ENCODE results near the gene KLHL4.
"Not testable (repeated sequence)": the region's sequence is repeated elsewhere in the genome, so short reads cannot be mapped to it uniquely, and the experiment has no call there.

The KLHL4 gene

GRCh38 chrX:87634361-87634760, 116.8 kb downstream of the KLHL4 start:
- DNase-seq (ENCODE audit: low read depth): no peak
- in situ Hi-C loops (cut with HindIII; ENCODE audit: low sequenced_read_pairs): no loop called here
- H3K4me3 ChIP-seq (ENCODE audit: low read depth, low read length): no peak overlapping the region
- no peak for TF ChIP-seq CTCF (IDR thresholded peaks at IDR 0.05; ENCODE audit: low read depth, low read length, missing control alignments)

DNA sequence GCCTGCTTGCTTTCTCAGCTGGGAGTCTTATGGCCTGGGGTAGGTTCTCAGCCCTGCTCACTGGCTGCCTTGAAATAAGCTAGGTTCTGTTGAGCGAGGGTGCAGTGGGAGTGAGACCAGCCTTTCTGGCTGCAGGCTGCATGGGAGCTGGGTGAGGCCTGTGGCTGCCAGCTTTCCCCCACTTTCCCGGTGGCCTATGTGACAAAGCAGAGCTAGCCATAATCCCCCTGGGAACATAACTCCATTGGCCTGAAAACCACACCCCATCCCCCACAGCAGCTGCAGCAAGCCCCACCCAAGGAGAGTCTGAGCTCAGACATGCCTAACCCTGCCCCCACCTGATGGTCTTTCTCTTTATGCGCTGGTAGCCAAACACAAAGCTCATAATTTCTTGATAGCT, 118.9 kb downstream of the KLHL4 start:
- no peak for TF ChIP-seq CTCF (IDR thresholded peaks at IDR 0.05; ENCODE audit: low read depth, low read length, missing control alignments)
- no peak overlapping the region for H3K4me3 ChIP-seq (ENCODE audit: low read depth, low read length)
- in situ Hi-C loops (cut with HindIII; ENCODE audit: low sequenced_read_pairs): no loop called here
- no peak for DNase-seq (ENCODE audit: low read depth)

DNA sequence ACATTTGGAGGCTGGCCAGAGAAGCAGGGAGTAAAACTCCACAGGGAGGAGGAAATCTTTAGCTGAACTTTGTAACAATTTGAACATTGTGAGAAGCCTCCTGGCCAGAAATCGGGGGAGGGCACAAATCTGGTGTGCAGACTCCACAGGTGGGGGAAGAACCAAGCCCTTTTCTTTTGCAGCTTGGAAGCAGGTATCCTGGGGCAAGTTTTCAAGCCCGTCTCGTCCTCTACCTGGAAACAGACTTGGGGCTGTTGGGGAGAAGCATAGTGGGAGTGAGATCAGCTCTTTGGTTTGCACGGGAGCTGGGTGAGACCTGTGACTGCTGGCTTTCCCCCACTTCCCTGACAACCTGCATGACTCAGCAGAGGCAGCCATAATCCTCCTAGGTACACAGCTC, 123.8 kb downstream of the KLHL4 start:
- H3K4me3 ChIP-seq (ENCODE audit: low read depth, low read length); in situ Hi-C loops (cut with HindIII; ENCODE audit: low sequenced_read_pairs); DNase-seq (ENCODE audit: low read depth): not testable (repeated sequence)

- TF ChIP-seq CTCF (IDR thresholded peaks at IDR 0.05; ENCODE audit: low read depth, low read length, missing control alignments): no peak
- no peak overlapping the region for H3K4me3 ChIP-seq (ENCODE audit: low read depth, low read length)
- in situ Hi-C loops (cut with HindIII; ENCODE audit: low sequenced_read_pairs): no loop called here
- DNase-seq (ENCODE audit: low read depth): no peak
These were observed 144.2 kb downstream of the KLHL4 start for GRCh38 chrX:87661761-87662160.

DNA sequence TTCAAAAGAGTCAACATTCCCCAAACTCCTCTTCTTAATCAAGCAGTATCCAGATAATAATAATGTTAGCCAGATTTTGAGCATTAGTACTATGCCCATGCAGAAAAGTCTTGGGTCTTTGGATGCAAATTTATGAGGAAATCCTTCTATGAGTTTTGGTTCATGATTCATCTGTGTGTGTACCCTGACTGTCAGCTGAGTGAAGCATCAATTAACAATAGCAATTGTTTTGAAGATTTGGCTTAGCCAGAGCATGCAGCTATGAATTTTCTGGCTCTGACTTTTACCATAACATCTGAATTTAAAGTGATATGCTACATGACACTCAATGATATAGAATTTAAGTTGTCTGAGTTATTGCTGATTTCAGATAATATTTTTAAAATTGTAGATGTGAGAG, 145.8 kb downstream of the KLHL4 start:
- no peak for TF ChIP-seq CTCF (IDR thresholded peaks at IDR 0.05; ENCODE audit: low read depth, low read length, missing control alignments)
- DNase-seq (ENCODE audit: low read depth): no peak
- in situ Hi-C loops (cut with HindIII; ENCODE audit: low sequenced_read_pairs): no loop called here
- H3K4me3 ChIP-seq (ENCODE audit: low read depth, low read length): no peak overlapping the region

DNA sequence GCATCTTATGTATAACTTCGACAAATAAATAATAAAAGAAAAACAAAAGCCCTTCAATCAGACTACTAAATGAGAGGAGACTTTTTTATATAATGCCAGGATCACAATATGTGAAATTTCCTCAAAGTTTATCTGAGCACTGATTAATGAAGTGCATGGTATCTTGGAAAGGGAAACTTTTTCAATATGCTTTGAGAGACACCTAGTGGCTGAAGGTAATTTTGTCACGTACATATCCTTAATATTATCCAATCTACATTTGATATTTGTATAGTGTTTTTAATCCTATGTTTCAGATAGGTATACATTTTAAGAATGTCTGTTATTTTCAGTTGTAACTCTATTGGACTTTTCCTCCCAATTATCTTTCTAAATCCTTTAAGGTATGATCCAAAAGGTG, 146.8 kb downstream of the KLHL4 start:
- TF ChIP-seq CTCF (IDR thresholded peaks at IDR 0.05; ENCODE audit: low read depth, low read length, missing control alignments): peak; percentile 20
- in situ Hi-C loops (cut with HindIII; ENCODE audit: low sequenced_read_pairs): no loop called here
- DNase-seq (ENCODE audit: low read depth): peak; percentile 27
- H3K4me3 ChIP-seq (ENCODE audit: low read depth, low read length): no peak overlapping the region

DNA sequence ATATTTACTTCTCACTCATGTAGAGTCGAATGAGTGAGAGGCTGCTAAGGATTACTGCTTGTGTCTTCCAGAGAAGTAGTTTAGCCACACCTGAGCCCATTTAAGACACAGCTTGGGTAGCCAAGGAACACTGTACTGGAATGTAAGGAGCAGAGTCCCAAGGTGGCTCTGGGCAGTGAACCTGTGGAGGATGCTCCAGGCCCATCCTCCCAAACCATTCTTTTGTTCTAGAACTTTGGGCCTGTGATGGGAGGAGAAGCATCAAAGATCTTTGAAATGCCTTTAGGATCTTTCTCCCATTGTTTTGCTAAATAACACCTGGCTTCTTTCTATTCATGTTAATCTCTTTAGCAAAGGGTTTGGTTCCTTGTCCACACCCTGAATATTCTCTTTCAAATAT, 162.2 kb downstream of the KLHL4 start:
- TF ChIP-seq CTCF (IDR thresholded peaks at IDR 0.05; ENCODE audit: low read depth, low read length, missing control alignments): no peak
- H3K4me3 ChIP-seq (ENCODE audit: low read depth, low read length): no peak overlapping the region
- no peak for DNase-seq (ENCODE audit: low read depth)
- in situ Hi-C loops (cut with HindIII; ENCODE audit: low sequenced_read_pairs): no loop called here

Data from astrocyte of the cerebellum (primary cell).